ENCODE data around the gene GYPE.

GRCh38 chr4:143921181-143921580, 15.8 kb upstream of the GYPE start:
- TF ChIP-seq CTCF (conservative IDR thresholded peaks at IDR 0.05; ENCODE audit: low read depth, low read length) (no peak), EZH2 (IDR thresholded peaks at IDR 0.05; ENCODE audit: borderline replicate concordance, low read depth, low read length, poor library complexity, severe bottlenecking) (no peak)
